K562 (cell line): ENCODE measurements around the gene PRKCSH. TPM values are rescaled to one million over a fixed set of nuclear protein-coding genes. Genes with fewer than 3 reads are reported as not detected.

Source experiments
- ATAC-seq: fragments of 200-7000 bp; cut with Tn5 transposase; 3 replicates; pipeline ENCODE4 v1.9.1; 2020; ENCODE audit warnings: moderate library complexity
- BruUV-seq: library from RNA; stranded (reverse); fragments of 400-500 nt; replicated peaks from 2 replicates; lab custom pipeline; 2021; lab: Mats Ljungman, UMichigan
- CTCF ChIA-PET: fragments of 300-600 bp; formaldehyde crosslinking; extraction: SDS; loops from one replicate; lab custom pipeline; 2021; ENCODE audit warnings: low intra/inter-chr PET ratio; lab: Yijun Ruan, JAX
- POLR2A ChIA-PET: fragments of 300-600, 350-650 bp; sonication (Branson Sonifier 250); formaldehyde crosslinking; extraction: SDS; loops from one replicate; lab custom pipeline; 2021; ENCODE audit warnings: antibody characterized with exemption, inconsistent platforms; lab: Yijun Ruan, JAX
- DNase-seq, 4 experiments: peaks; one replicate each; pipeline versions ENCODE4 v3.0.0 to v3.0.0-alpha.2; 2011 to 2018; ENCODE audit warnings: low spot score in 3 of 4, mixed read lengths in 3 of 4; ENCODE audit errors: extremely low read depth in 1 of 4
- FAIRE-seq: peaks from 2 replicates; lab custom pipeline; 2011; peaks lifted over from hg19 to GRCh38; lab: Jason Lieb, UNC
- H2AFZ ChIP-seq: 2 replicates; pipeline ENCODE4 v1.6.0; 2011; ENCODE audit warnings: low read depth, low read length, control low read depth, inconsistent platforms
- H3K27ac ChIP-seq: fragments of 200-600 bp; 3 replicates; pipeline ENCODE4 v1.8.0; 2011; ENCODE audit warnings: low read depth, mild to moderate bottlenecking, control low read depth, inconsistent platforms, low read length, moderate library complexity, mixed read lengths; ENCODE audit errors: extremely low read depth
- H3K27me3 ChIP-seq, 2 experiments: fragments of 300-600 bp in 1 of 2; 2 replicates in 1 of 2; 3 replicates in 1 of 2; pipeline versions ENCODE4 v1.6.0 to v1.8.0; 2011; ENCODE audit warnings: inconsistent platforms in 2 of 2, low read length in 2 of 2, mild to moderate bottlenecking in 1 of 2, mixed read lengths in 1 of 2, moderate library complexity in 1 of 2; ENCODE audit not compliant: control insufficient read depth in 2 of 2, insufficient read depth in 2 of 2
- H3K36me3 ChIP-seq: fragments of 300-600 bp; 3 replicates; pipeline ENCODE4 v1.8.0; 2011; ENCODE audit warnings: mild to moderate bottlenecking, low read length, inconsistent platforms; ENCODE audit not compliant: control insufficient read depth, insufficient read depth
- H3K4me1 ChIP-seq, 2 experiments: fragments of 200-600 bp in 1 of 2; replicated peaks in 1 of 2; 2 replicates in 1 of 2; 3 replicates in 1 of 2; pipeline versions ENCODE4 v1.5.1 to v1.8.0; 2011; ENCODE audit warnings: inconsistent platforms in 2 of 2, low read length in 2 of 2, mild to moderate bottlenecking in 1 of 2, mixed read lengths in 1 of 2, moderate library complexity in 1 of 2; ENCODE audit not compliant: control insufficient read depth in 2 of 2, insufficient read depth in 2 of 2
- H3K4me2 ChIP-seq: 2 replicates; pipeline ENCODE4 v1.6.1; 2011; ENCODE audit warnings: low read length, control low read depth, inconsistent platforms, mixed read lengths; ENCODE audit not compliant: insufficient read depth
- H3K4me3 ChIP-seq: fragments of 200-600 bp; sonication (generic), shearing (Covaris generic); 2 replicates; pipeline ENCODE4 v1.5.1; 2016; ENCODE audit warnings: control low read depth, inconsistent platforms
- H3K79me2 ChIP-seq: fragments of 200-600 bp; 3 replicates; pipeline ENCODE4 v1.8.0; 2011; ENCODE audit warnings: low read length, inconsistent platforms; ENCODE audit not compliant: control insufficient read depth, insufficient read depth
- H3K9ac ChIP-seq, 2 experiments: 2 replicates each; pipeline versions ENCODE4 v1.6.0 to v1.6.1; 2011; ENCODE audit warnings: low read depth in 2 of 2, low read length in 2 of 2, control low read depth in 1 of 2, inconsistent platforms in 1 of 2, mild to moderate bottlenecking in 1 of 2, mixed read lengths in 1 of 2; ENCODE audit not compliant: insufficient read depth in 1 of 2
- H3K9me1 ChIP-seq: one replicate; pipeline ENCODE4 v1.6.0; 2011; ENCODE audit warnings: inconsistent platforms, mild to moderate bottlenecking, low read length, moderate library complexity; ENCODE audit not compliant: control insufficient read depth, insufficient read depth
- H3K9me3 ChIP-seq: replicated peaks from 2 replicates; pipeline ENCODE4 v1.5.1; 2011; ENCODE audit warnings: low read depth, low read length, inconsistent platforms; ENCODE audit not compliant: control insufficient read depth, insufficient read depth
- H4K20me1 ChIP-seq: replicated peaks from 2 replicates; pipeline ENCODE4 v1.6.1; 2011; ENCODE audit warnings: low read length, inconsistent platforms, mixed read lengths; ENCODE audit not compliant: control insufficient read depth, insufficient read depth
- CAMTA2 ChIP-seq: fragments of 250-450 bp; sonication (Bioruptor Pico); conservative IDR thresholded peaks from 2 replicates; pipeline ENCODE4 v1.5.1; 2022
- MEF2A ChIP-seq: IDR thresholded peaks from 2 replicates; pipeline ENCODE4 v1.6.1; 2011; ENCODE audit warnings: low read depth, mild to moderate bottlenecking, low read length, moderate library complexity; ENCODE audit not compliant: control insufficient read depth
- MNT ChIP-seq, 2 experiments: fragments of 450-650 bp; conservative IDR thresholded peaks; 2 replicates each; pipeline ENCODE4 v1.6.1; 2017; ENCODE audit warnings: mild to moderate bottlenecking in 2 of 2, moderate library complexity in 2 of 2
- RB1 ChIP-seq: fragments of 450-650 bp; IDR thresholded peaks from 2 replicates; pipeline ENCODE4 v1.6.1; 2017; ENCODE audit warnings: low read depth, mild to moderate bottlenecking
- XRCC4 ChIP-seq: IDR thresholded peaks from one replicate; pipeline ENCODE4 v1.6.1; 2011; ENCODE audit not compliant: insufficient read depth, insufficient read length; ENCODE audit errors: extremely low read depth
- ZNF592 ChIP-seq: fragments of 450-650 bp; IDR thresholded peaks from 2 replicates; pipeline ENCODE4 v1.6.1; 2017; ENCODE audit warnings: antibody characterized with exemption, mild to moderate bottlenecking
- ZNF668 ChIP-seq: fragments of 250-450 bp; sonication (Bioruptor Pico); IDR thresholded peaks from 2 replicates; pipeline ENCODE4 v1.8.0; 2022; ENCODE audit warnings: mild to moderate bottlenecking, inconsistent platforms
- WGBS: fragments of 100-300 bp; shearing (Covaris generic); methylation state at CpG from one replicate; pipeline ENCODE4 v1.1.6; 2016; ENCODE audit warnings: low coverage, mixed read lengths; ENCODE audit not compliant: insufficient coverage; ENCODE audit errors: missing lambda C conversion rate; 5-methylcytosine and 5-hydroxymethylcytosine counted together
- in situ Hi-C: fragments of 300-500 bp; cut with MboI; formaldehyde crosslinking; loops from 4 replicates; pipeline ENCODE4 v1.15.0; 2018; ENCODE audit warnings: inconsistent platforms, mixed read lengths
- intact Hi-C: fragments of 100-400 bp; cut with micrococcal nuclease; formaldehyde crosslinking; loops from 2 replicates; pipeline ENCODE4 v1.14.2; 2022
- polyA plus RNA-seq, 8 experiments: library from polyadenylated mRNA; depleted of rRNA in 4 of 8; stranded (reverse) in 5 of 8; unstranded in 3 of 8; fragments of >200 nt; fragmentation: Nextera tagmentation in 2 of 8; fragmentation: Illumina TruSeq in 1 of 8; extraction: Ambion mirVana in 2 of 8; extraction: Trizol in 1 of 8; gene quantifications; 2 replicates each; pipeline versions ENCODE4 v1.2.1 to v1.2.3, GENCODE V29; 2011 to 2014; ENCODE audit warnings: inconsistent platforms in 1 of 8, missing spikeins in 1 of 8
- total RNA-seq, 7 experiments: library from RNA; depleted of rRNA in 6 of 7; stranded (reverse); fragments of >200 nt in 6 of 7; fragmentation: Illumina TruSeq in 2 of 7; extraction: Trizol in 2 of 7; gene quantifications; 2 replicates each; pipeline versions ENCODE4 v1.2.1 to v1.2.3, GENCODE V29; 2011 to 2021; ENCODE audit warnings: low replicate concordance in 1 of 7
- TF ChIP-seq, protein P1 (sequence below): fragments of 450-650 bp; IDR thresholded peaks from 2 replicates; pipeline ENCODE4 v1.6.1; 2016; ENCODE audit warnings: borderline replicate concordance
- TF ChIP-seq, protein P2 (sequence below): fragments of 450-650 bp; IDR thresholded peaks from 2 replicates; pipeline ENCODE4 v1.7.0; 2016; ENCODE audit warnings: borderline replicate concordance

The PRKCSH gene
- total and polyA plus RNA-seq, 9 of the 15 experiments (the other 6 are each of a cell fraction or from before 2014, with no cell fraction given), result 2.3 to 297 (median 48.1) TPM

GRCh38 chr19:11437955-11438354 lies 2.5 kb downstream of the PRKCSH start (continued):
- no peak for TF ChIP-seq ZNF668 (CRISPR knock-in tag)
- TF ChIP-seq, protein P1, sequence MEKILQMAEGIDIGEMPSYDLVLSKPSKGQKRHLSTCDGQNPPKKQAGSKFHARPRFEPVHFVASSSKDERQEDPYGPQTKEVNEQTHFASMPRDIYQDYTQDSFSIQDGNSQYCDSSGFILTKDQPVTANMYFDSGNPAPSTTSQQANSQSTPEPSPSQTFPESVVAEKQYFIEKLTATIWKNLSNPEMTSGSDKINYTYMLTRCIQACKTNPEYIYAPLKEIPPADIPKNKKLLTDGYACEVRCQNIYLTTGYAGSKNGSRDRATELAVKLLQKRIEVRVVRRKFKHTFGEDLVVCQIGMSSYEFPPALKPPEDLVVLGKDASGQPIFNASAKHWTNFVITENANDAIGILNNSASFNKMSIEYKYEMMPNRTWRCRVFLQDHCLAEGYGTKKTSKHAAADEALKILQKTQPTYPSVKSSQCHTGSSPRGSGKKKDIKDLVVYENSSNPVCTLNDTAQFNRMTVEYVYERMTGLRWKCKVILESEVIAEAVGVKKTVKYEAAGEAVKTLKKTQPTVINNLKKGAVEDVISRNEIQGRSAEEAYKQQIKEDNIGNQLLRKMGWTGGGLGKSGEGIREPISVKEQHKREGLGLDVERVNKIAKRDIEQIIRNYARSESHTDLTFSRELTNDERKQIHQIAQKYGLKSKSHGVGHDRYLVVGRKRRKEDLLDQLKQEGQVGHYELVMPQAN, result no peak
- TF ChIP-seq MEF2A, result no peak

DNA sequence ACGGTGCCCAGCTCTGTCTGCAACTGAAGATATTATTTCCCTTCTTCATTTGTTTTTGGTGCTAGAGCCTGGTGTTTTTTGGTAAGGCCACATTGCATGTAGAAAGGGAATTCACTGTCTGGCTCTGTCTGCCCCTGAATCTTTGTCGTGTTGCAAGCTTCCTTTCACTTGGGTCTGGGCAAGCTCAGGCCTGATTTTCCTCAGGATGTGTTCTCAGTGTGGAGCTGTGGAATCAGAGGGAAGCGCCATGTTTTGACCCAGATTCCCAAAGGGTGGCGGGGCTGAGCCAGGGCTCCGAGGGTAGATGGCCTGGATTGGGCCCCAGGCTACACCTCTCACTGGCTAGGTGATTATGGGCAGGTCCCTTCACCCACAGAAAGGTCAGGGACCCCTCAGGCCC lies 8.6 kb downstream of the PRKCSH start:
- Histone ChIP-seq H3K27ac (no peak overlapping the region), H3K9me3 (no peaks in the 10 kb centered on the region), H3K9me1 (no peaks in the 10 kb centered on the region), H3K36me3 (peaks cover 91% of the 10 kb centered on the region; the same call in 2 of the 3 replicates), H3K79me2 (no peaks in the 10 kb centered on the region), H3K4me1 (peaks cover 0 to 29% of the 10 kb centered on the region in 2 experiments; a peak in 2 of 5 replicates), H3K9ac (peak overlapping the region in 1 of 2 experiments; percentile 42; a peak in 1 of 4 replicates), H3K27me3 (no peaks in the 10 kb centered on the region), H3K4me3 (no peak overlapping the region), H4K20me1 (0 out of 2 replicates have a peak, but pooled peaks cover 4% of the 10 kb centered on the region), H2AFZ (no peak overlapping the region), H3K4me2 (no peak overlapping the region)
- ChIA-PET CTCF (interaction anchor here (0.5 kb wide), 1 partner anchor 67 kb away, joined by 3 read pairs; no protein-coding TSS in a partner anchor), POLR2A (interaction anchor here (1.0 to 1.3 kb wide), 2 partner anchors 14 to 126 kb away, joined by 3 read pairs; no protein-coding TSS in a partner anchor)
- intact Hi-C loops (no loop called here), in situ Hi-C loops (no loop called here)
- 81% methylated on average over 4 of the region's 5 CpGs for WGBS
- no TSS peak for BruUV-seq
- FAIRE-seq (no peak), ATAC-seq (no peak), DNase-seq (no peak)
- TF ChIP-seq ZNF592 (no peak), RB1 (no peak), XRCC4 (no peak), CAMTA2 (no peak), MNT (conservative IDR thresholded peaks at IDR 0.05) (no peak)
- TF ChIP-seq, protein P2, sequence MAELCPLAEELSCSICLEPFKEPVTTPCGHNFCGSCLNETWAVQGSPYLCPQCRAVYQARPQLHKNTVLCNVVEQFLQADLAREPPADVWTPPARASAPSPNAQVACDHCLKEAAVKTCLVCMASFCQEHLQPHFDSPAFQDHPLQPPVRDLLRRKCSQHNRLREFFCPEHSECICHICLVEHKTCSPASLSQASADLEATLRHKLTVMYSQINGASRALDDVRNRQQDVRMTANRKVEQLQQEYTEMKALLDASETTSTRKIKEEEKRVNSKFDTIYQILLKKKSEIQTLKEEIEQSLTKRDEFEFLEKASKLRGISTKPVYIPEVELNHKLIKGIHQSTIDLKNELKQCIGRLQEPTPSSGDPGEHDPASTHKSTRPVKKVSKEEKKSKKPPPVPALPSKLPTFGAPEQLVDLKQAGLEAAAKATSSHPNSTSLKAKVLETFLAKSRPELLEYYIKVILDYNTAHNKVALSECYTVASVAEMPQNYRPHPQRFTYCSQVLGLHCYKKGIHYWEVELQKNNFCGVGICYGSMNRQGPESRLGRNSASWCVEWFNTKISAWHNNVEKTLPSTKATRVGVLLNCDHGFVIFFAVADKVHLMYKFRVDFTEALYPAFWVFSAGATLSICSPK, result no peak
